Heart right ventricle (tissue), 16 donors: ENCODE results near the gene KCNJ10. TPM values are rescaled to one million over a fixed set of nuclear protein-coding genes. Genes with fewer than 3 reads are reported as not detected.
A peak's percentile ranks its signal among the peaks of the same experiment; 100 is the strongest.

ENCODE experiments used
- ATAC-seq, 8 donors: fragments of 200-7000 bp; cut with Tn5 transposase; one replicate each; pipeline ENCODE4 v1.9.1; 2020; ENCODE audit warnings: mild to moderate bottlenecking in 8 of 8, moderate library complexity in 8 of 8, moderate number of reproducible peaks in 1 of 8
- DNase-seq, 2 donors: peaks; one replicate each; pipeline ENCODE4 v3.0.0-alpha.2; 2020
- H3K27ac ChIP-seq, 10 donors: fragments of 200-600 bp; sonication (generic) in 2 of 10; one replicate each; pipeline versions ENCODE4 v1.5.0 to v1.8.0; 2020 to 2022; ENCODE audit warnings: mild to moderate bottlenecking in 3 of 10
- H3K27me3 ChIP-seq, 7 donors: fragments of 200-600 bp; one replicate each; pipeline ENCODE4 v1.8.0; 2021 to 2022; ENCODE audit warnings: mild to moderate bottlenecking in 2 of 7
- H3K36me3 ChIP-seq, 9 donors: fragments of 200-600 bp; sonication (generic) in 1 of 9; one replicate each; pipeline versions ENCODE4 v1.5.0 to v1.8.0; 2020 to 2022; ENCODE audit warnings: mild to moderate bottlenecking in 2 of 9
- H3K4me1 ChIP-seq, 9 donors: fragments of 200-600 bp; sonication (generic) in 1 of 9; one replicate each; pipeline versions ENCODE4 v1.5.0 to v1.8.0; 2020 to 2022; ENCODE audit warnings: mild to moderate bottlenecking in 4 of 9
- H3K4me3 ChIP-seq, 10 donors: fragments of 200-600 bp; sonication (generic) in 2 of 10; one replicate each; pipeline versions ENCODE4 v1.5.0 to v1.8.0; 2020 to 2022; ENCODE audit warnings: mild to moderate bottlenecking in 7 of 10, moderate library complexity in 2 of 10
- H3K9me3 ChIP-seq, 11 donors: fragments of 200-600 bp in 10 of 11; sonication (generic) in 2 of 11; one replicate each; pipeline versions ENCODE4 v1.5.0 to v1.8.0; 2013 to 2022; ENCODE audit warnings: mild to moderate bottlenecking in 2 of 11, control low read depth in 1 of 11, moderate library complexity in 1 of 11
- WGBS, 2 donors: extraction: QIAGEN DNeasy Blood & Tissue Kit; methylation state at CpG; one replicate each; pipeline ENCODE4 v1.1.7; 2013; ENCODE audit warnings: inconsistent platforms in 1 of 2; 5-methylcytosine and 5-hydroxymethylcytosine counted together
- intact Hi-C, 10 donors: fragments of 100-400 bp; cut with DNase I; formaldehyde crosslinking; loops; one replicate each; pipeline versions ENCODE4 v1.11.1 to v1.14.2; 2022
- polyA plus RNA-seq, 2 donors: library from polyadenylated mRNA; stranded (reverse); fragments of 200-250 nt; gene quantifications; one replicate each; pipeline ENCODE4 v1.2.3, GENCODE V29; 2013
- total RNA-seq, 10 donors: library from RNA; stranded (reverse); fragmentation: NEBNext Ultra II Directional in 3 of 10; extraction: Animal tissue kit (Norgen Biotek cat#: 25700) in 3 of 10; gene quantifications; one replicate each; pipeline versions ENCODE4 v1.2.1 to v1.2.4, GENCODE V29; 2021 to 2023
- TF ChIP-seq, protein P1 (sequence below), 9 donors: fragments of 200-600 bp; sonication (generic) in 2 of 9; IDR thresholded peaks; one replicate each; pipeline versions ENCODE4 v1.5.0 to v1.8.0; 2021 to 2022; ENCODE audit warnings: antibody characterized with exemption in 9 of 9, mild to moderate bottlenecking in 5 of 9, moderate library complexity in 1 of 9
- donor health status: Arrhythmogenic right ventricular cardiomyopathy.
- donor health status: ischemic (EF 13 %, LVEDD 7.1; RV severe dilation, severe dysfunction).
- donor health status: healthy with polysubstance abuse.
- donor health status: DM: no; HTN: yes; CAD: no.
- donor health status: DM: no; HTN: no; CAD: no.
- donor health status: ischemic (EF 25% LVEDD 6.9; RV normal size, moderate dysfunction).
- donor health status: ischemic (EF 25% LVEDD 5.7; RV mildly dilated, moderate dysfunction).
- donor health status: healthy.
- donor health status: DM: yes; HTN: yes; CAD: no.
- donor health status: Ischemic cardiomyopathy.
- donor health status: ischemic (EF 35%, LVEDD 5.7; RV mildly dilated, moderate dysfunction).
- donor health status: nonischemic (EF 11% LVEDD 7.7; RV severe dilation, severe dysfunction).
- donor health status: DM: yes; HTN: yes; CAD: no.
- donor health status: PGD.
- donor health status: ischemic (EF 29% LVEDD 5.4; RV normal size, mild dysfunction).
- donor health status: nonischemic (EF 23%, LVEDD 6.1; RV moderate dilation, normal function).

Gene KCNJ10
- total and polyA plus RNA-seq, 12 donors, result 0.09 to 1.9 TPM; not detected in 10

DNA sequence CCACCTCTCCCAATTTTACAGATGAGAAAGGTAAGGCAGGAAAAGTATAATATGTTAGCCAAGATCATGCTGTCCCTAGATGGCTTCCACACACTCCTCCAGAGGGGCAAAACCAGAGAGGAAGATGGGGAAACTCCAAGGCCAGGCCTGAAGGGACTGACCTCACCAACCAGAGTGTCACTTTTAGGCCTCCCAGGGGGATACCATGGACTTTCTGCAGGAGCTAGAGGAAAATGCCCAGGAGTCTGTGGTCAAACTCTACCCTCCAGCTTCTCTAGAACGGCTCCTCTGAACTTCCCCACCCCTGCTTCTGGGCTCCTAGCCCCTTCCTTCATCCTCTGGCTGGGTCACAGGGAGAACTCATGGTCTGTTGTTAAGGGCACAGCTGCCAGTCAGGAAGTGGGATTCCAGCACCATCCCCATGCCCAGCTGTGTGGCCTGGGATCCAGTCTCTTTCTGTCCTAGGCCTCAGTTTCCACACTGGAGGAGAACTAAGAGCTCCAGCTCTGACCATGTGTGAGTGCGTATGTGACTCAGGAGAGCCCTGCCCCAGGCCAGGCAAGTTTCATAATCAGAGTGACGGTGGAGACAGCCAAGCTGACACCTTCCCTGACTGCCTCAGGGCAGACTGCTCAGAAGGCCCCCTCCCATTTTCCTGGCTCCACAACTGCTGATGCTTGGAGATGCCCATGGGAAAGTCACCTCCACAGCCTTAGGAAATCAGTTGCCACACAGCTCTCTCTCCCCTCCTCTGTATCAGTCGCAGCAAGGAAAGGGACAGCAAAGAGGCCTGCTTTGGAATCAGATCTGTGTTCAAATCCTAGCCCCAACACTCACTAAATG, 26.5 kb upstream of the KCNJ10 start:
- peak overlapping the region in 2 of 10 donors; percentile 75 to 81 for H3K4me3 ChIP-seq
- 67 to 81% methylated on average over 4 of the region's 4 CpGs for WGBS, 2 donors
- ATAC-seq (no peak), DNase-seq (no peak)
- TF ChIP-seq, protein P1, sequence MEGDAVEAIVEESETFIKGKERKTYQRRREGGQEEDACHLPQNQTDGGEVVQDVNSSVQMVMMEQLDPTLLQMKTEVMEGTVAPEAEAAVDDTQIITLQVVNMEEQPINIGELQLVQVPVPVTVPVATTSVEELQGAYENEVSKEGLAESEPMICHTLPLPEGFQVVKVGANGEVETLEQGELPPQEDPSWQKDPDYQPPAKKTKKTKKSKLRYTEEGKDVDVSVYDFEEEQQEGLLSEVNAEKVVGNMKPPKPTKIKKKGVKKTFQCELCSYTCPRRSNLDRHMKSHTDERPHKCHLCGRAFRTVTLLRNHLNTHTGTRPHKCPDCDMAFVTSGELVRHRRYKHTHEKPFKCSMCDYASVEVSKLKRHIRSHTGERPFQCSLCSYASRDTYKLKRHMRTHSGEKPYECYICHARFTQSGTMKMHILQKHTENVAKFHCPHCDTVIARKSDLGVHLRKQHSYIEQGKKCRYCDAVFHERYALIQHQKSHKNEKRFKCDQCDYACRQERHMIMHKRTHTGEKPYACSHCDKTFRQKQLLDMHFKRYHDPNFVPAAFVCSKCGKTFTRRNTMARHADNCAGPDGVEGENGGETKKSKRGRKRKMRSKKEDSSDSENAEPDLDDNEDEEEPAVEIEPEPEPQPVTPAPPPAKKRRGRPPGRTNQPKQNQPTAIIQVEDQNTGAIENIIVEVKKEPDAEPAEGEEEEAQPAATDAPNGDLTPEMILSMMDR (IDR thresholded peaks at IDR 0.05), result no peak
- H3K36me3 ChIP-seq, result peaks cover 0 to 39% (median 6%) of the 10 kb centered on the region in 9 donors
- H3K4me1 ChIP-seq, result peaks cover 13 to 46% (median 27%) of the 10 kb centered on the region in 9 donors
- intact Hi-C loops, result loop anchor here in 4 of 10 donors (5.0 to 10.0 kb wide), 4 partner anchors 96 to 278 kb away; partner anchors contain the start of gene CASQ1 (in 1 of the 4)
- no peaks in the 10 kb centered on the region for H3K9me3 ChIP-seq
- H3K27me3 ChIP-seq, result no peaks in the 10 kb centered on the region
- H3K27ac ChIP-seq, result peak overlapping the region in 5 of 10 donors; percentile 7 to 48 (median 22)

DNA sequence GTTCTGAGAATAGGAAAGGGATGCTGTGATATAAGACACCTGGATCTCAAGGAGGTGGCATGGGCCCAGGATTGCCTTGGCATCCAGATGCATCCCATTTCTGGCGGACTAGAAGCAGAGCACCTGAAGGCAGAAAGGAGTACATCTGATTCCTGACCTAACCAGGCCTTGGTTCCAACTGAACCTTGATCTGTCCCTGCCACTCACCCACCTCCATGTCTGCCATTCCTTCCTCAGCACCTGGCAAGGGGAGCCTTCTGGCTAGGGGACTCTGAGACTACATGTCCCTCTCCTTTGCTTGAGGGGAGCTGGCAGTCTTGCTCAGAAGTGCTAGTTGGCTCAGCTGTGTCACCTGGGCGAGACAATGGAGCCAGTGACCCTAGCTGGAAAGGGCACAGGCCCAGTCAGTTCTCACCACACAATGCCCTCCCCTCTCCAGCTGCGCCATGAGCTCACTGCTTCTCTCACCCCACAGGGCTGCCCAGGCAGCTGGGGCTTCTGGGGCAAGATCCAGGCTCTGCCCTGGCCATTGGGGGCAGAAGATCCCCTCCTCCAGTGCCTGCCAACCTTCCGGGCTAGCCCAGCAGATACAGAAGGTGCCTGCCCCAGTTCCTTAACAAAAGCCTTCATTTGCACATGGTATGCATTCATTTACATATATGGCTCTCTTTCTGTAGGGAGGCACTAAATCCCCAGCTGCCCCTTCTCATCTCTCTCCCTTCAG, 25.6 kb upstream of the KCNJ10 start:
- TF ChIP-seq, protein P1 (IDR thresholded peaks at IDR 0.05), result no peak
- Histone ChIP-seq H3K4me3 (no peak overlapping the region), H3K36me3 (peaks cover 0 to 48% (median 11%) of the 10 kb centered on the region in 9 donors), H3K27me3 (no peaks in the 10 kb centered on the region), H3K9me3 (no peaks in the 10 kb centered on the region), H3K4me1 (peaks cover 9 to 41% (median 22%) of the 10 kb centered on the region in 9 donors), H3K27ac (peak overlapping the region in 1 of 10 donors; percentile 48)
- DNase-seq (no peak), ATAC-seq (no peak)
- intact Hi-C loops, result loop anchor here in 4 of 10 donors (5.0 to 10.0 kb wide), 4 partner anchors 97 to 279 kb away; partner anchors contain the start of gene CASQ1 (in 1 of the 4)
- WGBS, 2 donors, result 87 to 97% methylated on average over 3 to 4 of the region's 4 CpGs

DNA sequence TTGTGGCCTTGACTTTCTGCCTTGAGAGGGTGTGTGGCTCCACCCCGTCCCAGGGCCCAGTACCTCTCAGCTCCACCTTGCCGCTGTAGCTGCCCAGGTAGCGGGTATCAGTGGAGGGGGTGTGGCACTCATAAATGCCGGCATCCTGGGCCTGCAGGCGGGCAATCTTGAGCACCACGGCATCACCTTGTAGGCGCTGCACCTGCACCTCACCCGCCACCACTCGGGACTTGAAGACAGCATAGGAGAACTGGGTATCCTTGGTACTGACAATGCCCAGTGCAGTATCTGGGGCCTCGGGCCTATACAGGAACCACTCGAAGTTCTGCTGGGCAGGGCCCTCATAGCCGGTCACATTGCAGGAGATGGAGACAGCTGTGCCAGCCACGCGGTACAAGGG, 24.8 kb upstream of the KCNJ10 start:
- Histone ChIP-seq H3K9me3 (no peaks in the 10 kb centered on the region), H3K4me3 (no peak overlapping the region), H3K27ac (no peak overlapping the region), H3K4me1 (peaks cover 9 to 41% (median 22%) of the 10 kb centered on the region in 9 donors), H3K36me3 (peaks cover 0 to 51% (median 11%) of the 10 kb centered on the region in 9 donors), H3K27me3 (no peaks in the 10 kb centered on the region)
- TF ChIP-seq, protein P1 (IDR thresholded peaks at IDR 0.05), result no peak
- DNase-seq (no peak), ATAC-seq (no peak)
- WGBS, 2 donors, result 95% methylated on average over 14 of the region's 14 CpGs
- intact Hi-C loops, result loop anchor here in 4 of 10 donors (5.0 to 10.0 kb wide), 4 partner anchors 97 to 280 kb away; partner anchors contain the start of gene CASQ1 (in 1 of the 4)

DNA sequence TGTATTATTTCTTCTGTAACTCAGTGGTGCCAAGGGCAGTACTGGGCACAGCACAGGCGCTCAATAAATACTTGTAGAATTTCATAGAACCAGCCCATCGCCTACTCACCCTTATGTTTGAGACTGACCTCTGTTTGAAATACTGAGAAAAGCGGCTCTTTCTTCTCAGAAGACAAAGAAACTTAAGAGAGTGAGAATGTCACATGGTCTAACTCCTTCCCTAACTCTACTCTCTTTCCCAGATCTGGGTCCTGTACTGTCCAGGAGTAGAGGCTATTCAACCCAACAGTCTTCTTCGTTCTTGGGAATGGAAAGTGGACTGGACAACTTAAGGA, 24.3 kb upstream of the KCNJ10 start:
- Histone ChIP-seq H3K27me3 (no peaks in the 10 kb centered on the region), H3K4me1 (peaks cover 9 to 35% (median 22%) of the 10 kb centered on the region in 9 donors), H3K36me3 (peaks cover 0 to 54% (median 11%) of the 10 kb centered on the region in 9 donors), H3K4me3 (no peak overlapping the region), H3K27ac (no peak overlapping the region), H3K9me3 (no peaks in the 10 kb centered on the region)
- ATAC-seq, result no peak
- 90 to 93% methylated on average over 4 of the region's 4 CpGs for WGBS, 2 donors
- intact Hi-C loops, result loop anchor here in 2 of 10 donors (10.0 kb wide), 2 partner anchors 161 to 281 kb away; no protein-coding TSS in a partner anchor
- no peak for DNase-seq
- TF ChIP-seq, protein P1 (IDR thresholded peaks at IDR 0.05), result no peak
